Measurements from ENCODE around the gene PRKD2. TPM values are rescaled to one million over a fixed set of nuclear protein-coding genes. Genes with fewer than 3 reads are reported as not detected.
A peak's percentile ranks its signal among the peaks of the same experiment; 100 is the strongest.

PRKD2 gene
- total RNA-seq, 1 experiment from 2014 or later: 100 TPM

- TF ChIP-seq CREM (CRISPR knock-in tag; IDR thresholded peaks at IDR 0.05) (no peak), OVOL2 (CRISPR knock-in tag; IDR thresholded peaks at IDR 0.05; ENCODE audit: borderline replicate concordance) (no peak), EMX1 (CRISPR knock-in tag; IDR thresholded peaks at IDR 0.05) (no peak), IRF1 (CRISPR knock-in tag; IDR thresholded peaks at IDR 0.05) (no peak), MXD4 (CRISPR knock-in tag; IDR thresholded peaks at IDR 0.05; ENCODE audit: borderline replicate concordance) (no peak), ETV6 (CRISPR knock-in tag; IDR thresholded peaks at IDR 0.05) (no peak), CBFB (CRISPR knock-in tag; IDR thresholded peaks at IDR 0.05; ENCODE audit: low read depth) (no peak), ZNF532 (CRISPR knock-in tag; IDR thresholded peaks at IDR 0.05; ENCODE audit: borderline replicate concordance) (no peak), ZNF423 (CRISPR knock-in tag; IDR thresholded peaks at IDR 0.05) (no peak), RORB (CRISPR knock-in tag; IDR thresholded peaks at IDR 0.05) (no peak), NFATC4 (CRISPR knock-in tag; IDR thresholded peaks at IDR 0.05) (no peak)
- TF ChIP-seq, protein P1, sequence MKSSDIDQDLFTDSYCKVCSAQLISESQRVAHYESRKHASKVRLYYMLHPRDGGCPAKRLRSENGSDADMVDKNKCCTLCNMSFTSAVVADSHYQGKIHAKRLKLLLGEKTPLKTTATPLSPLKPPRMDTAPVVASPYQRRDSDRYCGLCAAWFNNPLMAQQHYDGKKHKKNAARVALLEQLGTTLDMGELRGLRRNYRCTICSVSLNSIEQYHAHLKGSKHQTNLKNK (CRISPR knock-in tag; IDR thresholded peaks at IDR 0.05): no peak
- TF ChIP-seq, protein P2, sequence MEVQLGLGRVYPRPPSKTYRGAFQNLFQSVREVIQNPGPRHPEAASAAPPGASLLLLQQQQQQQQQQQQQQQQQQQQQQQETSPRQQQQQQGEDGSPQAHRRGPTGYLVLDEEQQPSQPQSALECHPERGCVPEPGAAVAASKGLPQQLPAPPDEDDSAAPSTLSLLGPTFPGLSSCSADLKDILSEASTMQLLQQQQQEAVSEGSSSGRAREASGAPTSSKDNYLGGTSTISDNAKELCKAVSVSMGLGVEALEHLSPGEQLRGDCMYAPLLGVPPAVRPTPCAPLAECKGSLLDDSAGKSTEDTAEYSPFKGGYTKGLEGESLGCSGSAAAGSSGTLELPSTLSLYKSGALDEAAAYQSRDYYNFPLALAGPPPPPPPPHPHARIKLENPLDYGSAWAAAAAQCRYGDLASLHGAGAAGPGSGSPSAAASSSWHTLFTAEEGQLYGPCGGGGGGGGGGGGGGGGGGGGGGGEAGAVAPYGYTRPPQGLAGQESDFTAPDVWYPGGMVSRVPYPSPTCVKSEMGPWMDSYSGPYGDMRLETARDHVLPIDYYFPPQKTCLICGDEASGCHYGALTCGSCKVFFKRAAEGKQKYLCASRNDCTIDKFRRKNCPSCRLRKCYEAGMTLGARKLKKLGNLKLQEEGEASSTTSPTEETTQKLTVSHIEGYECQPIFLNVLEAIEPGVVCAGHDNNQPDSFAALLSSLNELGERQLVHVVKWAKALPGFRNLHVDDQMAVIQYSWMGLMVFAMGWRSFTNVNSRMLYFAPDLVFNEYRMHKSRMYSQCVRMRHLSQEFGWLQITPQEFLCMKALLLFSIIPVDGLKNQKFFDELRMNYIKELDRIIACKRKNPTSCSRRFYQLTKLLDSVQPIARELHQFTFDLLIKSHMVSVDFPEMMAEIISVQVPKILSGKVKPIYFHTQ (CRISPR knock-in tag; IDR thresholded peaks at IDR 0.05): no peak
- TF ChIP-seq, protein P3, sequence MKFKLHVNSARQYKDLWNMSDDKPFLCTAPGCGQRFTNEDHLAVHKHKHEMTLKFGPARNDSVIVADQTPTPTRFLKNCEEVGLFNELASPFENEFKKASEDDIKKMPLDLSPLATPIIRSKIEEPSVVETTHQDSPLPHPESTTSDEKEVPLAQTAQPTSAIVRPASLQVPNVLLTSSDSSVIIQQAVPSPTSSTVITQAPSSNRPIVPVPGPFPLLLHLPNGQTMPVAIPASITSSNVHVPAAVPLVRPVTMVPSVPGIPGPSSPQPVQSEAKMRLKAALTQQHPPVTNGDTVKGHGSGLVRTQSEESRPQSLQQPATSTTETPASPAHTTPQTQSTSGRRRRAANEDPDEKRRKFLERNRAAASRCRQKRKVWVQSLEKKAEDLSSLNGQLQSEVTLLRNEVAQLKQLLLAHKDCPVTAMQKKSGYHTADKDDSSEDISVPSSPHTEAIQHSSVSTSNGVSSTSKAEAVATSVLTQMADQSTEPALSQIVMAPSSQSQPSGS (CRISPR knock-in tag; IDR thresholded peaks at IDR 0.05; ENCODE audit: borderline replicate concordance, low read depth): no peak
- Mint-ChIP-seq H3K9me3 (no peaks in the 10 kb centered on the region), H3K27ac (peak overlapping the region; percentile 84; the same call in 1 of the 2 replicates), H3K4me3 (peak overlapping the region; percentile 96), H3K4me1 (peaks cover 50% of the 10 kb centered on the region), H3K36me3 (peaks cover 3% of the 10 kb centered on the region), H3K27me3 (ENCODE audit: low read depth) (no peaks in the 10 kb centered on the region)
- no peak for DNase-seq (ENCODE audit: low spot score)
- ATAC-seq: no peak
- ChIA-PET POLR2A (interaction anchor here (1.2 kb wide), 1 partner anchor 8 kb away, joined by 3 read pairs; no protein-coding TSS in a partner anchor), CTCF (interaction anchor here (0.6 to 1.8 kb wide), 10 partner anchors 9 to 268 kb away, joined by 3 to 7 read pairs (median 4); no protein-coding TSS in a partner anchor)
These were observed 28.1 kb upstream of the PRKD2 start for GRCh38 chr19:46745030-46745429.

DNA sequence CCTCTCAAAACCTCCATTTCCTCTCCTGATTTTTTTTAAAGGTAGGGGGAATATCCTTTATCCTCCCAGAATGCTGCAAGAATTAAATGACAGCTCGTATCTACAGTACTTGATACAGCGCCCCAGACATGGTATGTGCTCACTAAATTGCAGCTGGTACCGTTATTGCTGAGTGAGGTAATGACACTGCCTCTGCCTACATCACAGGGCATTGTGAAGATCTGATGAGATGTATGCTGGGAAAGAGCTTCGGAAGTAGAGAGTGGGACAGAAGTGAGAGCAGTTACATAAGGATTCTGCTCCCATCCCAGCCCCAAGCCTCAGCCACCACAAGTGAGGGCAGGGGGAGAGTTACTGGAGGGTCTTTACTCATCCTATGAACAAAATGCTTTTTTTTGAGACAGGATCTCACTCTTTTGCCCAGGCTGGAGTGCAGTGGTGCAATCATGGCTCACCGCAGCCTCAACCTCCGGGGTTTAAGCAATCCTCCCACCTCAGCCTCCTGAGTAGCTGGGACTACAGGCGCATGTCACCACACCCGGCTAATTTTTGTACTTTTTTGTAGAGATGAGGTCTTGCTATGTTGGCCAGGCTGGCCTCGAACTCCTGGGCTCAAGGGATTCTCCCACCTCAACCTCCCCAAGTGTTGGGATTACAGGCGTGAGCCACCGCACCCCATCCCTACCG is 27.2 kb upstream of the PRKD2 start:
- ATAC-seq (no peak), DNase-seq (ENCODE audit: low spot score) (no peak)
- Mint-ChIP-seq H3K4me3 (peak overlapping the region; percentile 96), H3K27me3 (ENCODE audit: low read depth) (no peaks in the 10 kb centered on the region), H3K36me3 (no peaks in the 10 kb centered on the region), H3K9me3 (no peaks in the 10 kb centered on the region), H3K4me1 (peaks cover 50% of the 10 kb centered on the region), H3K27ac (peak overlapping the region; percentile 45; the same call in 1 of the 2 replicates)
- POLR2A ChIA-PET: no interaction called here
- CTCF ChIA-PET: interaction anchor here (0.8 to 1.8 kb wide), 4 partner anchors 16 to 82 kb away, joined by 3 to 7 read pairs (median 4); no protein-coding TSS in a partner anchor
- TF ChIP-seq, protein P4, sequence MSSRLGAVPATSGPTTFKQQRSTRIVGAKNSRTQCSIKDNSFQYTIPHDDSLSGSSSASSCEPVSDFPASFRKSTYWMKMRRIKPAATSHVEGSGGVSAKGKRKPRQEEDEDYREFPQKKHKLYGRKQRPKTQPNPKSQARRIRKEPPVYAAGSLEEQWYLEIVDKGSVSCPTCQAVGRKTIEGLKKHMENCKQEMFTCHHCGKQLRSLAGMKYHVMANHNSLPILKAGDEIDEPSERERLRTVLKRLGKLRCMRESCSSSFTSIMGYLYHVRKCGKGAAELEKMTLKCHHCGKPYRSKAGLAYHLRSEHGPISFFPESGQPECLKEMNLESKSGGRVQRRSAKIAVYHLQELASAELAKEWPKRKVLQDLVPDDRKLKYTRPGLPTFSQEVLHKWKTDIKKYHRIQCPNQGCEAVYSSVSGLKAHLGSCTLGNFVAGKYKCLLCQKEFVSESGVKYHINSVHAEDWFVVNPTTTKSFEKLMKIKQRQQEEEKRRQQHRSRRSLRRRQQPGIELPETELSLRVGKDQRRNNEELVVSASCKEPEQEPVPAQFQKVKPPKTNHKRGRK (CRISPR knock-in tag; IDR thresholded peaks at IDR 0.05; ENCODE audit: borderline replicate concordance): no peak
- TF ChIP-seq CDX4 (CRISPR knock-in tag; IDR thresholded peaks at IDR 0.05; ENCODE audit: borderline replicate concordance) (no peak), ZNF121 (CRISPR knock-in tag; IDR thresholded peaks at IDR 0.05) (peak; percentile 60), TEAD4 (CRISPR knock-in tag; IDR thresholded peaks at IDR 0.05) (no peak), PREB (CRISPR knock-in tag; IDR thresholded peaks at IDR 0.05; ENCODE audit: borderline replicate concordance) (no peak), ZBTB21 (CRISPR knock-in tag; IDR thresholded peaks at IDR 0.05; ENCODE audit: borderline replicate concordance) (no peak)
- TF ChIP-seq, protein P1 (CRISPR knock-in tag; IDR thresholded peaks at IDR 0.05): no peak
